ENCODE measurements around the gene TOR4A. TPM values are rescaled to one million over a fixed set of nuclear protein-coding genes. Genes with fewer than 3 reads are reported as not detected.

The TOR4A gene
- total and polyA plus RNA-seq, 9 of the 15 experiments (the other 6 are each of a cell fraction or from before 2014, with no cell fraction given): 3.9 to 49.2 (median 8.8) TPM

GRCh38 chr9:137294091-137294680, 16.7 kb downstream of the TOR4A start (continued):
- TF ChIP-seq CTCF (IDR thresholded peaks at IDR 0.05 in 2 of 3, conservative IDR thresholded peaks at IDR 0.05 in 1 of 3; ENCODE audit: insufficient read depth in 2 of 3, low read depth in 1 of 3, low read length in 3 of 3): no peak
- TF ChIP-seq TRIM28 (IDR thresholded peaks at IDR 0.05): peak; percentile 74; the same call in 1 of the 2 replicates
- no peak for TF ChIP-seq RNF219 (CRISPR knock-in tag; IDR thresholded peaks at IDR 0.05)
- TF ChIP-seq SIX5 (IDR thresholded peaks at IDR 0.05; ENCODE audit: borderline replicate concordance in 1 of 2, insufficient read depth in 1 of 2, low read depth in 1 of 2, low read length in 2 of 2): peak; percentile 72 to 79
- TF ChIP-seq NR1H2 (CRISPR knock-in tag; IDR thresholded peaks at IDR 0.05): no peak
- TF ChIP-seq CREM (IDR thresholded peaks at IDR 0.05; ENCODE audit: low read depth): peak; percentile 56; the same call in 1 of the 2 replicates
- peak in 1 of 2 experiments; percentile 55; a peak in 3 of 4 replicates for TF ChIP-seq KDM1A (IDR thresholded peaks at IDR 0.05)
- TF ChIP-seq GTF2F1 (IDR thresholded peaks at IDR 0.05; ENCODE audit: low read depth, low read length): no peak
- TF ChIP-seq RCOR1 (IDR thresholded peaks at IDR 0.05; ENCODE audit: borderline replicate concordance in 1 of 2, low read depth in 2 of 2, low read length in 2 of 2): peak in 1 of 2 experiments; percentile 72; a peak in 2 of 4 replicates
- peak; percentile 66 for TF ChIP-seq HDAC2 (IDR thresholded peaks at IDR 0.05)
- TF ChIP-seq ETV6 (IDR thresholded peaks at IDR 0.05; ENCODE audit: borderline replicate concordance in 1 of 2, low read depth in 2 of 2, low read length in 1 of 2): no peak
- no peak for TF ChIP-seq ETV6 (CRISPR knock-in tag; IDR thresholded peaks at IDR 0.05; ENCODE audit: borderline replicate concordance)
- TF ChIP-seq AFF4 (CRISPR knock-in tag; IDR thresholded peaks at IDR 0.05): no peak
- TF ChIP-seq ZFP1 (CRISPR knock-in tag; IDR thresholded peaks at IDR 0.05): no peak
- peak; percentile 85 for TF ChIP-seq HCFC1 (IDR thresholded peaks at IDR 0.05; ENCODE audit: low read depth, low read length)
- TF ChIP-seq CXXC5 (CRISPR knock-in tag; IDR thresholded peaks at IDR 0.05): peak; percentile 14; the same call in 1 of the 2 replicates
- TF ChIP-seq FOXM1 (IDR thresholded peaks at IDR 0.05; ENCODE audit: low read depth): no peak
- no peak for TF ChIP-seq FOXM1 (CRISPR knock-in tag; IDR thresholded peaks at IDR 0.05; ENCODE audit: low read depth)
- peak; percentile 67; the same call in 1 of the 2 replicates for TF ChIP-seq TFAP4 (CRISPR knock-in tag; IDR thresholded peaks at IDR 0.05; ENCODE audit: borderline replicate concordance)
